ENCODE data around the gene RRP1B.

GRCh38 chr21:43614839-43615238, 44.5 kb upstream of the RRP1B start:
- TF ChIP-seq EZH2 (IDR thresholded peaks at IDR 0.05; ENCODE audit: insufficient read depth, poor library complexity, severe bottlenecking) (no peak), EZH2phosphoT487 (IDR thresholded peaks at IDR 0.05; ENCODE audit: insufficient read depth, low read depth) (no peak)
